Adrenal gland (tissue), 5 donors: ENCODE data around the gene SEMA4F.

ENCODE experiments used
- CTCF ChIP-seq, 6 experiments: fragments of 450-650 bp in 4 of 6; fragments of 200-600 bp in 2 of 6; sonication (generic) in 1 of 6; IDR thresholded peaks; 1 replicate in 5 of 6; 2 replicates in 1 of 6; pipeline versions ENCODE4 v1.5.1 to v1.8.0; 2016 to 2021; ENCODE audit warnings: antibody characterized with exemption in 6 of 6, mild to moderate bottlenecking in 2 of 6, moderate library complexity in 1 of 6
- POLR2A ChIP-seq, 2 donors: fragments of 450-650 bp; IDR thresholded peaks; one replicate each; pipeline ENCODE4 v1.6.1; 2017; ENCODE audit warnings: antibody characterized with exemption in 2 of 2, mild to moderate bottlenecking in 2 of 2, moderate library complexity in 1 of 2
- donor health status: DM: no; HTN: no; CAD: no.

- TF ChIP-seq POLR2A (IDR thresholded peaks at IDR 0.05), result no peak
- TF ChIP-seq CTCF (IDR thresholded peaks at IDR 0.05), result no peak
These were observed 4.5 kb downstream of the SEMA4F start for GRCh38 chr2:74658516-74658915.
